ENCODE measurements around the gene AGR2.

Gene AGR2

GRCh38 chr7:16745645-16746044 is 59.2 kb downstream of the AGR2 start:
- CTCF ChIA-PET, result no interaction called here
- POLR2A ChIA-PET, result no interaction called here
- DNase-seq (ENCODE audit: extremely low spot score), result no peak
- no peak for TF ChIP-seq SP1 (IDR thresholded peaks at IDR 0.05)
- TF ChIP-seq ARNT (IDR thresholded peaks at IDR 0.05), result no peak
- no peak for TF ChIP-seq ZNF384 (IDR thresholded peaks at IDR 0.05)
- TF ChIP-seq BHLHE40 (IDR thresholded peaks at IDR 0.05; ENCODE audit: borderline replicate concordance), result no peak
- no peak for TF ChIP-seq LEF1 (IDR thresholded peaks at IDR 0.05; ENCODE audit: borderline replicate concordance)

- no peak for TF ChIP-seq ZNF384 (IDR thresholded peaks at IDR 0.05)
- TF ChIP-seq BHLHE40 (IDR thresholded peaks at IDR 0.05; ENCODE audit: borderline replicate concordance), result no peak
- TF ChIP-seq SUZ12 (IDR thresholded peaks at IDR 0.05), result no peak
- no peak for TF ChIP-seq TARDBP (IDR thresholded peaks at IDR 0.05)
- no peak for TF ChIP-seq PKNOX1 (IDR thresholded peaks at IDR 0.05)
- no peak for TF ChIP-seq FOXA1 (IDR thresholded peaks at IDR 0.05)
- TF ChIP-seq ARNT (IDR thresholded peaks at IDR 0.05), result no peak
- TF ChIP-seq FOXK2 (IDR thresholded peaks at IDR 0.05), result no peak
- no peak for DNase-seq (ENCODE audit: extremely low spot score)
- CTCF ChIA-PET, result interaction anchor here (0.6 kb wide), 1 partner anchor 21 kb away, joined by 4 read pairs; no protein-coding TSS in a partner anchor
- POLR2A ChIA-PET, result no interaction called here
These were observed 60.1 kb downstream of the AGR2 start for GRCh38 chr7:16744518-16745250.

- DNase-seq (ENCODE audit: extremely low spot score), result no peak
- ChIA-PET POLR2A (no interaction called here), CTCF (interaction anchor here (1.2 kb wide), 1 partner anchor 8 kb away, joined by 3 read pairs; no protein-coding TSS in a partner anchor)
- no peak for TF ChIP-seq L3MBTL2 (conservative IDR thresholded peaks at IDR 0.05)
These were observed 61.6 kb downstream of the AGR2 start for GRCh38 chr7:16743236-16743635.

- ChIA-PET CTCF (interaction anchor here (1.1 to 1.2 kb wide), 2 partner anchors 9 to 59 kb away, joined by 3 read pairs; no protein-coding TSS in a partner anchor), POLR2A (no interaction called here)
- TF ChIP-seq BHLHE40 (IDR thresholded peaks at IDR 0.05; ENCODE audit: borderline replicate concordance) (no peak), ELF4 (IDR thresholded peaks at IDR 0.05) (no peak), FOXK2 (IDR thresholded peaks at IDR 0.05) (no peak), FOXA1 (IDR thresholded peaks at IDR 0.05) (no peak), SUZ12 (IDR thresholded peaks at IDR 0.05) (no peak), L3MBTL2 (conservative IDR thresholded peaks at IDR 0.05) (no peak)
- DNase-seq (ENCODE audit: extremely low spot score), result no peak
These were observed 62.3 kb downstream of the AGR2 start for GRCh38 chr7:16742547-16742946.

Measured in HEK293T (cell line).